ENCODE measurements around the gene FAM222B.
A peak's percentile ranks its signal among the peaks of the same experiment; 100 is the strongest.

The FAM222B gene

GRCh38 chr17:28710861-28711722 lies 131.5 kb downstream of the FAM222B start:
- DNase-seq: peak; percentile 89 to 94

DNA sequence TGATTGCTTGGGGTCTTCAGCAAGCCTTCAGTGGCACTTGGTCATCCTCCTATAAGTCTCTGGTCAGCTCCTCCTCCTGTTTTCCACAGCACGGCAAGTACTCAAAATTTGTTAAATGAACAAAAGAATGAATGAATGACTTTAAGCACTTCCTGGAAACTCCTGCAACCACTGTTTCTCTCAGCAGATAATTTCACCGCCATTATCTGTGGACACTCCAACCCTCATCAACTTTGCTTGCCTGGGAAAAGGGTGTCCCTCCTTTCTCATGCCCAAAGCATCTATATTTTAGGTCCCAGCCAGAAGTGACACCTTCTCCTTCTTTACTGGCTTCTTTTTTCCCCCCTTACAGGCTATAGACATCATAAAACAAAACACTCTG lies 135.3 kb downstream of the FAM222B start:
- DNase-seq: no peak

- DNase-seq: no peak
Measured at GRCh38 chr17:28706471-28707338, 135.9 kb downstream of the FAM222B start.

Data from CD4-positive, alpha-beta T cell treated with Interleukin-1 beta for 1 hour (primary cell).